Transverse colon (tissue), 4 donors: ENCODE data around the gene OTOF. TPM values are rescaled to one million over a fixed set of nuclear protein-coding genes. Genes with fewer than 3 reads are reported as not detected.

Source experiments
- DNase-seq: peaks from one replicate; pipeline ENCODE4 v3.0.0-alpha.2; 2019
- H3K27ac ChIP-seq, 4 donors: fragments of 200-600 bp; sonication (generic); 2 replicates each; pipeline ENCODE4 v1.5.1; 2016 to 2018; ENCODE audit warnings: inconsistent platforms in 4 of 4
- H3K27me3 ChIP-seq: fragments of 200-600 bp; sonication (generic); 2 replicates; pipeline ENCODE4 v1.5.1; 2017; ENCODE audit warnings: inconsistent platforms
- H3K36me3 ChIP-seq, 4 donors: fragments of 200-600 bp; sonication (generic); 2 replicates each; pipeline ENCODE4 v1.5.1; 2017 to 2019; ENCODE audit warnings: inconsistent platforms in 4 of 4
- H3K4me1 ChIP-seq, 4 donors: fragments of 200-600 bp; sonication (generic); 2 replicates each; pipeline ENCODE4 v1.5.1; 2017 to 2020; ENCODE audit warnings: inconsistent platforms in 4 of 4
- H3K4me3 ChIP-seq, 4 donors: fragments of 200-600 bp; sonication (generic); 1 replicate in 1 of 4; 2 replicates in 3 of 4; pipeline versions ENCODE4 v1.5.1 to v1.6.1; 2017 to 2019; ENCODE audit warnings: inconsistent platforms in 4 of 4
- H3K9me3 ChIP-seq, 2 donors: fragments of 200-600 bp; sonication (generic); 2 replicates each; pipeline ENCODE4 v1.5.1; 2017 to 2019; ENCODE audit warnings: inconsistent platforms in 2 of 2
- EP300 ChIP-seq: sonication (generic); formaldehyde crosslinking; IDR thresholded peaks from one replicate; pipeline ENCODE4 v1.6.1; 2017; ENCODE audit warnings: antibody characterized with exemption, low read depth
- POLR2A ChIP-seq: fragments of 450-650 bp; IDR thresholded peaks from one replicate; pipeline ENCODE4 v1.6.1; 2016; ENCODE audit warnings: antibody characterized with exemption, mild to moderate bottlenecking, moderate library complexity
- POLR2AphosphoS5 ChIP-seq, 3 donors: sonication (generic); formaldehyde crosslinking; IDR thresholded peaks; one replicate each; pipeline ENCODE4 v1.6.1; 2016; ENCODE audit warnings: antibody characterized with exemption in 3 of 3
- WGBS, 2 donors: methylation state at CpG; one replicate each; pipeline ENCODE4 v1.1.5; 2018; ENCODE audit warnings: low coverage in 1 of 2; 5-methylcytosine and 5-hydroxymethylcytosine counted together
- in situ Hi-C, 4 donors: fragments of 200-750 bp; cut with MboI; loops; one replicate each; pipeline versions ENCODE4 v1.15.0 to v1.15.1; 2017; ENCODE audit warnings: low sequenced_read_pairs in 3 of 4, low pct_ligation_motif_present in 1 of 4, low pct_unique_long_range_greater_than_20kb in 1 of 4
- intact Hi-C: fragments of 100-400 bp; cut with DNase I; formaldehyde crosslinking; loops from one replicate; pipeline ENCODE4 v1.15.1; 2023; ENCODE audit warnings: low total_unique reads
- total RNA-seq, 4 donors: library from RNA; depleted of rRNA; stranded (reverse); fragments of >200 nt; gene quantifications; one replicate each; pipeline ENCODE4 v1.1.0, GENCODE V29; 2016
- TF ChIP-seq, protein P1 (sequence below), 5 experiments: fragments of 200-600 bp in 3 of 5; fragments of 450-650 bp in 2 of 5; sonication (generic) in 3 of 5; IDR thresholded peaks; 1 replicate in 2 of 5; 2 replicates in 3 of 5; pipeline ENCODE4 v1.5.1; 2016 to 2017; ENCODE audit warnings: antibody characterized with exemption in 5 of 5, inconsistent platforms in 3 of 5, mild to moderate bottlenecking in 2 of 5, moderate library complexity in 1 of 5

Gene OTOF
- total RNA-seq, 4 donors from 2014 or later: 0.37 TPM; not detected in 3

DNA sequence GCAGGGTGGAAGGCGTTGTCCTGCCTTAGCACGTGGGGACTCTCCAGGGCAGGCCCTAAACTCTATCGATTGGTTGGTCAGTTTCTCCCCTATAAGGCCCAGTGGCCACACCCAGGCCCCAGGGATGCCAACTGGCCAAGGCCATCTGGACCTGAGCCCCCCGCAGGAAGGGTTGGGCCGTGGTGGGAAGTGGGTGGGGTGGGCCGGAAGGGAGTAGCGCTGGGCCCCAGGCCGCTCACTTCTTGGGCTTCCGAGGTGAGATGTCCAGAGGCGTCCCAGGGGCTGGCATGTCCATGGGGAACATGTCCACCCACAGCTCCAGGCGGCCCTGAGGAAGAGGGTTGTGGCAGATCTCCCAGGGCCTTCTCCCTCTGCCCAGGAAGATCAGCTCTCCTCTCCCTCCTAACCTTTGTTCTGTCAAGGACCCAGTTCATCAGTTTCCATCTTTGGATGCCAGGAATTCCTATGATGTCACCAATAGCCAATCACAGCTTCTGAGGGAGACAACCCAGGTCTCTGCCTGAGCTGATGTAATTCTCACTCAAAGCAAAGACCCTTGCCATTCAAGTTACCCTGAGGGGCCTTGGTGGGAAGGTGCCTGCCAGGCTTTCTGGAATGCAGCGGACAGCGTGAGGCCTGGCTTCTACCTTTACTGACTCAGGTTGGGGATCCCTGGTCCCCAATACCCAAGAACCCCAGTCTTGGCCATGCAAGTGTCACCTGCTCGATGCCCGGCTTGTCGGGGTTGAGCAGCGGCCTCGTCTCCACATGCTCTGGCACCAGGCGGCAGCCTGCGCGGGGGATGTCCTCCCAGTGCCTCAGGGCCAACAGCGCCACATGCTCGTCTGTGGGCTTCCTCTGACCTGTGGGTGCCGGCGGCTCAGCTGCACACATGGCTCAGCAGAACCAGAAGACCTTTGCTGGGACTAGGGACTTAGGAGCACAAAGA, 14.4 kb downstream of the OTOF start:
- 89% methylated on average over 25 of the region's 25 CpGs; no CpG with 5 or more reads in 1 of the 2 donors for WGBS, 2 donors
- Histone ChIP-seq H3K27me3 (no peaks in the 10 kb centered on the region), H3K9me3 (no peaks in the 10 kb centered on the region), H3K27ac (no peak overlapping the region), H3K4me3 (no peak overlapping the region), H3K36me3 (no peaks in the 10 kb centered on the region), H3K4me1 (no peaks in the 10 kb centered on the region)
- TF ChIP-seq POLR2AphosphoS5 (IDR thresholded peaks at IDR 0.05) (no peak), EP300 (no peak), POLR2A (no peak)
- TF ChIP-seq, protein P1, sequence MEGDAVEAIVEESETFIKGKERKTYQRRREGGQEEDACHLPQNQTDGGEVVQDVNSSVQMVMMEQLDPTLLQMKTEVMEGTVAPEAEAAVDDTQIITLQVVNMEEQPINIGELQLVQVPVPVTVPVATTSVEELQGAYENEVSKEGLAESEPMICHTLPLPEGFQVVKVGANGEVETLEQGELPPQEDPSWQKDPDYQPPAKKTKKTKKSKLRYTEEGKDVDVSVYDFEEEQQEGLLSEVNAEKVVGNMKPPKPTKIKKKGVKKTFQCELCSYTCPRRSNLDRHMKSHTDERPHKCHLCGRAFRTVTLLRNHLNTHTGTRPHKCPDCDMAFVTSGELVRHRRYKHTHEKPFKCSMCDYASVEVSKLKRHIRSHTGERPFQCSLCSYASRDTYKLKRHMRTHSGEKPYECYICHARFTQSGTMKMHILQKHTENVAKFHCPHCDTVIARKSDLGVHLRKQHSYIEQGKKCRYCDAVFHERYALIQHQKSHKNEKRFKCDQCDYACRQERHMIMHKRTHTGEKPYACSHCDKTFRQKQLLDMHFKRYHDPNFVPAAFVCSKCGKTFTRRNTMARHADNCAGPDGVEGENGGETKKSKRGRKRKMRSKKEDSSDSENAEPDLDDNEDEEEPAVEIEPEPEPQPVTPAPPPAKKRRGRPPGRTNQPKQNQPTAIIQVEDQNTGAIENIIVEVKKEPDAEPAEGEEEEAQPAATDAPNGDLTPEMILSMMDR (IDR thresholded peaks at IDR 0.05): no peak
- intact Hi-C loops: no loop called here
- in situ Hi-C loops: no loop called here
- no peak for DNase-seq

DNA sequence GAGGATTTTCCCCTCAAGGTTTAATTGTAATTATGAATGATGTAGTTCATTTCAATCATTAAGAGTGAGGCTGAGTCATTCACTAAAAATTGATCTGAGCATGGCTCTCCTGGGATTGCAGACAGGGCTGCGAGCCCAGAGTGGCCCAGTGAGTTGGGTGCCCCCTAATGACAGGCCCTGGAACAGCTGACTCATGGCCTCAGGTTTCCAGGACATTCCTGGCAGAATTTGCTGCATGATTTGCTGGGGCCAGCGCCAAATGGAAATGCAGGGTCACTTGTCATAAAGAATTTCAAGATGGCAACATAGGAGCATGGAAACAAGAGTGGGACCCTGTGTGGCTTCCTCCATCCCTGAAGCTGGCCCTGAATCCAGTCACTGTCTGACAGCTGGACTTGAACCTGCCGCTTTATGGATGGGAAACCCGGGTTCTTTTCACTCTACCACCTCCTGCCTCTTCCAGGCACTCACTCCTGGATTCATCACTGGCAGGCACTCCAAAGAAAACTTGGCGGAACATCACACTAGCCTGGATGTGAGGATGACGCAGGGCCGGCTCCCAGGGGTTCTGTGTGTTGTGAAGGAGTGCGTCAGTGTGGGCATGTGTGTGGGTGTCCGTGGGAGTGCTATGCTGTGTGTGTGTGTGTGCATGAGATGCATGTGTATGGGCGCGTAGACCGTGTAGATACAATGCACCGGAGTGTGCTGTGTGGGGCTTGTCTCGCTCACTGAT, 15.2 kb downstream of the OTOF start:
- peak; percentile 14 for DNase-seq
- Histone ChIP-seq H3K9me3 (no peaks in the 10 kb centered on the region), H3K4me3 (no peak overlapping the region), H3K27me3 (no peaks in the 10 kb centered on the region), H3K36me3 (no peaks in the 10 kb centered on the region), H3K4me1 (no peaks in the 10 kb centered on the region), H3K27ac (no peak overlapping the region)
- TF ChIP-seq, protein P1 (IDR thresholded peaks at IDR 0.05): peak in 3 of 5 experiments; percentile 11 to 22 (median 20)
- no peak for TF ChIP-seq POLR2A
- in situ Hi-C loops: no loop called here
- intact Hi-C loops: no loop called here
- 89% methylated on average over 14 of the region's 14 CpGs; no CpG with 5 or more reads in 1 of the 2 donors for WGBS, 2 donors

DNA sequence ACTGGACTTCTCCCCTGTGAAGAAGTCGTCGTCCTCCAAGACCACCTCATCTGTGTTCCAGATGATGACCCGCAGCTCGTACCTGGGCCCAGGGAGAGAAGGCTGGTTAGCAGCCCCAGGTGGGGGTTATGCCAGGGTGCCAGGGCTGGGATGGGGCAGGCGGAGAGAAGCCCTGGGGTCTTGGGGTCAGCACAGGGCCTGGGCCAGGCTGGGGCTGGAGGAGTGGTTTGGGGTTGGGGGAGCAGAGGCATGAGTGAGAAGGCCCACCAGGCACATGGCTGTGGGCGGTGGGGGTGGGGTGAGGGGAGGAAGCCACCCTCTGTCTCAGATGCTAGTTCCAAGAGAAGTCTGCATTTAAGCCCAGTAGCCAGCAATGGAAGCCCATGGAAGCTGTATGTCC, 15.8 kb downstream of the OTOF start:
- Histone ChIP-seq H3K36me3 (no peaks in the 10 kb centered on the region), H3K4me3 (no peak overlapping the region), H3K27me3 (no peaks in the 10 kb centered on the region), H3K27ac (no peak overlapping the region), H3K4me1 (no peaks in the 10 kb centered on the region), H3K9me3 (no peaks in the 10 kb centered on the region)
- 94% methylated on average over 5 of the region's 6 CpGs; no CpG with 5 or more reads in 1 of the 2 donors for WGBS, 2 donors
- TF ChIP-seq, protein P1 (IDR thresholded peaks at IDR 0.05): no peak
- TF ChIP-seq EP300: no peak
- TF ChIP-seq POLR2AphosphoS5 (IDR thresholded peaks at IDR 0.05): no peak
- no peak for TF ChIP-seq POLR2A
- intact Hi-C loops: no loop called here
- in situ Hi-C loops: no loop called here
- peak; percentile 3 for DNase-seq

DNA sequence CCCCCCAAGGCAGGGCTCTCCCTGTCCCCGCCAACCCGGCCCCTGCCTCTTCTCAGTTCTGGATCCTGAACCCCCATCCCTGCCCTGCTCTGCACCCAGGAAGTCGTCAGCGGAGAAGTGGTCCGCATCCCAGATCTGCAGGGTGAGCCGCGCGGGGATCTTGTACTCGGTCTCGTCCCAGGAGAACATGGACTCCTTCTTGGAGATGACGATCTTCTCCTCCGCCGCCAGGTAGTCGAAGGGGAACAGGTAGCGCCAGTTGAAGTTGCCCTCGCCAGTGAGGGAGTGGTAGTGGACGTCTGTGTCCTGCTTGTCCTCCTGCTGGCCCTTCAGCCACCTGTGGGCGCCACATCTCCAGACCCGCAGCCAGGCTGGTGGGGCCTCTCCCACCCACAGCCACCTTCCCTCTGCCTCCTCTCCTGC, 16.3 kb downstream of the OTOF start:
- intact Hi-C loops: no loop called here

More for the DNA sequence above, 16.3 kb downstream of the OTOF start:
- Histone ChIP-seq H3K4me1 (no peaks in the 10 kb centered on the region), H3K9me3 (no peaks in the 10 kb centered on the region), H3K36me3 (no peaks in the 10 kb centered on the region), H3K4me3 (no peak overlapping the region), H3K27ac (no peak overlapping the region), H3K27me3 (no peaks in the 10 kb centered on the region)
- peak; percentile 4 for DNase-seq
- TF ChIP-seq EP300: no peak
- TF ChIP-seq POLR2A: no peak
- TF ChIP-seq, protein P1 (IDR thresholded peaks at IDR 0.05): no peak
- TF ChIP-seq POLR2AphosphoS5 (IDR thresholded peaks at IDR 0.05): no peak
- 87 to 96% methylated on average over 9 to 19 of the region's 19 CpGs for WGBS, 2 donors
- in situ Hi-C loops: no loop called here
